ENCODE data around the gene NAT10. TPM values are rescaled to one million over a fixed set of nuclear protein-coding genes. Genes with fewer than 3 reads are reported as not detected.

Gene NAT10
- total and polyA plus RNA-seq, 7 experiments from 2014 or later: 33.8 to 104 (median 69.3) TPM

DNA sequence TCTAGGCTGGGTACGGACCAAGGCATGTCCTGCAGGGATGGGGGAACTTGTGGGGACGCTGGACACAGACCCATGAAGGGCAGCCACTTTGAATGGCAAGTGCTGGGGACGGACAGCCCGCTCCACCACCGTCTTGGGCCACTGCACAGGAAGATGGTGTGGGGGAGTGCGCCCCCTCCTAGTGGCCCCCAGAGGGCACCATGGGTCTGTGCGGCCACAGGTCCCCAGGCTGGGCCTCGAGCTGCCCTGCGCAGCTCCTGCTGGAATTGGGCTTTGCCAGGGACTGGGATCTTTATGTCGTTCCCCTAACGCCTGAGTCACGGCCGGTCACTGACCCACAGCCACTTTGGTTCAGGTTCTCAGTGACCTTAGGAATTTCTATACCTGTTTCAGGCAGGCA is 44.4 kb downstream of the NAT10 start:
- no peak for ATAC-seq
- no peaks in the 10 kb centered on the region for H3K4me1 ChIP-seq (ENCODE audit: control insufficient read depth in 2 of 2, insufficient read depth in 2 of 2, low read length in 2 of 2)

DNA sequence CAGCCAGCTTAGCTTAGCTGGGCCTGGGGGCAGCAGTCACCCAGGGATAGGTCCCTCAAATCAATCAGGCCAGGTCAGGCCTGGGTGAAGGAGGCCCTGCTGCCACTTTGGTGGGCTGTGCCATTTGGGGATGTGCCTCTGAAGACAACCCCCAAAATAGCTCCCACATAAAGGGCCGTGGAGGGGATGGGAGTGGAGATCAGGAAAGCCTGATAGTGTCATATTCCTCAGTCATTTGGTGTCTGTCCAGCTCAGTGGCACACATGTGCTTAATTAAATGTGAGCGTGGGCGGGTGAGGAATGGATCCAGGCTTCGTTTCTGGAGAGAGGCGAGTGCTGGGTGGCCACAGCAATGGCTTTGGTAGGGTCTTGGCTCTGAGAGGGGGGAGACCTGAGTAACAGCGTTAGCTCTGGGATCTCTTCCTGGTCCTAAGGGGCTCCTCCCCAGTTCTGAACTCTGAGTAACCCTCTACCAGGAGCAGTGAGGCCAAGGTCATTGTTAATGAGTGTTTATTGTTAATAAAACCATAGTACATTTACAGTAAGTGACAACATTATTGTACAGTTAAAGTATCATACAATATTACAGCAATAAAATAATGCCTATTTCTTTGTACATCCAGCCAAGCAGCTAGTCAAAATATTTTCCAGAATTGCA is 45.2 kb downstream of the NAT10 start:
- no peak for ATAC-seq
- peaks cover 0 to 9% (median 6%) of the 10 kb centered on the region in 7 donors for H3K4me1 Mint-ChIP-seq
- H3K4me3 ChIP-seq (ENCODE audit: low read length): no peak overlapping the region
- CTCF ChIA-PET: interaction anchor here (0.8 to 1.6 kb wide), 3 partner anchors 154 to 208 kb away, joined by 3 to 4 read pairs (median 3); no protein-coding TSS in a partner anchor
- H3K4me1 ChIP-seq (ENCODE audit: control insufficient read depth in 2 of 2, insufficient read depth in 2 of 2, low read length in 2 of 2): no peaks in the 10 kb centered on the region
- POLR2A ChIA-PET: interaction anchor here (1.4 kb wide), 1 partner anchor 99 kb away, joined by 3 read pairs; the partner anchor contains the start of gene CAPRIN1
- no peak overlapping the region for H3K27ac ChIP-seq (ENCODE audit: low read depth, low read length)
- peaks cover 3 to 28% (median 9%) of the 10 kb centered on the region in 5 donors for H3K36me3 Mint-ChIP-seq
- no peaks in the 10 kb centered on the region for H3K27me3 ChIP-seq (ENCODE audit: control insufficient read depth in 2 of 2, insufficient read depth in 2 of 2, low read length in 2 of 2)
- no peak overlapping the region for H3K4me3 Mint-ChIP-seq
- no peaks in the 10 kb centered on the region for H3K9me3 ChIP-seq (ENCODE audit: control insufficient read depth in 2 of 3, low read length in 3 of 3)
- no peaks in the 10 kb centered on the region for H3K9me3 Mint-ChIP-seq
- peak overlapping the region in 2 of 9 donors; percentile 10 to 21 for H3K27ac Mint-ChIP-seq
- intact Hi-C loops (cut with micrococcal nuclease): no loop called here
- no peaks in the 10 kb centered on the region for H3K27me3 Mint-ChIP-seq
- no peak for DNase-seq
- H3K36me3 ChIP-seq (ENCODE audit: control insufficient read depth in 2 of 3, insufficient read depth in 3 of 3, low read length in 3 of 3): peaks cover 0 to 66% (median 6%) of the 10 kb centered on the region in 3 experiments

More for the DNA sequence above, 44.4 kb downstream of the NAT10 start:
- H3K27ac ChIP-seq (ENCODE audit: low read depth, low read length): no peak overlapping the region
- POLR2A ChIA-PET: interaction anchor here (1.4 kb wide), 1 partner anchor 99 kb away, joined by 3 read pairs; the partner anchor contains the start of gene CAPRIN1
- no peak overlapping the region for H3K4me3 Mint-ChIP-seq
- intact Hi-C loops (cut with micrococcal nuclease): loop anchor here in 1 of 2 donors (1.0 kb wide), 1 partner anchor 210 kb away; no protein-coding TSS in a partner anchor
- no peak overlapping the region for H3K4me3 ChIP-seq (ENCODE audit: low read length)
- no peaks in the 10 kb centered on the region for H3K9me3 Mint-ChIP-seq
- H3K36me3 Mint-ChIP-seq: peaks cover 3 to 37% (median 10%) of the 10 kb centered on the region in 5 donors
- H3K27me3 ChIP-seq (ENCODE audit: control insufficient read depth in 2 of 2, insufficient read depth in 2 of 2, low read length in 2 of 2): no peaks in the 10 kb centered on the region
- H3K9me3 ChIP-seq (ENCODE audit: control insufficient read depth in 2 of 3, low read length in 3 of 3): no peaks in the 10 kb centered on the region
- peaks cover 6 to 74% (median 12%) of the 10 kb centered on the region in 3 experiments for H3K36me3 ChIP-seq (ENCODE audit: control insufficient read depth in 2 of 3, insufficient read depth in 3 of 3, low read length in 3 of 3)
- CTCF ChIA-PET: interaction anchor here (0.6 to 0.8 kb wide), 2 partner anchors 25 to 138 kb away, joined by 3 to 4 read pairs; no protein-coding TSS in a partner anchor
- H3K4me1 Mint-ChIP-seq: peaks cover 0 to 9% (median 6%) of the 10 kb centered on the region in 7 donors
- no peaks in the 10 kb centered on the region for H3K27me3 Mint-ChIP-seq
- no peak for DNase-seq
- no peak overlapping the region for H3K27ac Mint-ChIP-seq

DNA sequence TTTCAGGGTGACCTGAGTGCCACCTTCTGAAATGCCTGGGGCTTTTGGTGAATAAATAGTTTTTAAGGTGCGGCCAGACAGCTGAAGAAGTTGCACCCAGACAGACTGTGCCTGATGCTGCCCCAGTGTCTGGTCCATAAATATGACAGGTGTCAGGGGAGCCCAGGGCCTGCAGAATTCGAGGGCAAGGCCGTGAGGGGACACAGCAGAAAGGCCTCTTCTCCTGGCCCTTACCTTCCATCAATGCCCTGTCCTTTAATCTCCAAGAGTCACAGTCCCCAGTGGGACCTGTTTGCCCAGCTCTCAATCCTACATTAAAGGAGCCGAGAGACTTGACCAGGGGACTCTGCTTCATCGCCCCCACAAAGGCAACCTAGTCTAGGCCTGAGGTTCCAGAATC is 45.7 kb downstream of the NAT10 start:
- POLR2A ChIA-PET: interaction anchor here (1.4 kb wide), 1 partner anchor 100 kb away, joined by 3 read pairs; the partner anchor contains the start of gene CAPRIN1
- Mint-ChIP-seq H3K27ac (peak overlapping the region in 1 of 9 donors; percentile 16), H3K4me3 (no peak overlapping the region), H3K4me1 (peaks cover 0 to 9% (median 6%) of the 10 kb centered on the region in 7 donors), H3K36me3 (peaks cover under 1 to 23% (median 4%) of the 10 kb centered on the region in 5 donors), H3K27me3 (no peaks in the 10 kb centered on the region), H3K9me3 (no peaks in the 10 kb centered on the region)
- no peak overlapping the region for H3K4me3 ChIP-seq (ENCODE audit: low read length)
- H3K9me3 ChIP-seq (ENCODE audit: control insufficient read depth in 2 of 3, low read length in 3 of 3): no peaks in the 10 kb centered on the region
- DNase-seq: no peak
- intact Hi-C loops (cut with micrococcal nuclease): no loop called here
- CTCF ChIA-PET: interaction anchor here (0.8 to 1.6 kb wide), 3 partner anchors 154 to 208 kb away, joined by 3 to 4 read pairs (median 3); no protein-coding TSS in a partner anchor
- H3K36me3 ChIP-seq (ENCODE audit: control insufficient read depth in 2 of 3, insufficient read depth in 3 of 3, low read length in 3 of 3): peaks cover 0 to 60% (median 2%) of the 10 kb centered on the region in 3 experiments
- no peaks in the 10 kb centered on the region for H3K27me3 ChIP-seq (ENCODE audit: control insufficient read depth in 2 of 2, insufficient read depth in 2 of 2, low read length in 2 of 2)
- H3K4me1 ChIP-seq (ENCODE audit: control insufficient read depth in 2 of 2, insufficient read depth in 2 of 2, low read length in 2 of 2): no peaks in the 10 kb centered on the region
- no peak for ATAC-seq
- no peak overlapping the region for H3K27ac ChIP-seq (ENCODE audit: low read depth, low read length)

- CTCF ChIA-PET: interaction anchor here (1.3 to 1.6 kb wide), 2 partner anchors 155 to 205 kb away, joined by 3 to 4 read pairs; no protein-coding TSS in a partner anchor
- Histone ChIP-seq H3K36me3 (ENCODE audit: control insufficient read depth in 2 of 3, insufficient read depth in 3 of 3, low read length in 3 of 3) (peaks cover 0 to 50% (median 0%) of the 10 kb centered on the region in 3 experiments), H3K27ac (ENCODE audit: low read depth, low read length) (no peak overlapping the region), H3K4me3 (ENCODE audit: low read length) (no peak overlapping the region), H3K4me1 (ENCODE audit: control insufficient read depth in 2 of 2, insufficient read depth in 2 of 2, low read length in 2 of 2) (no peaks in the 10 kb centered on the region), H3K9me3 (ENCODE audit: control insufficient read depth in 2 of 3, low read length in 3 of 3) (no peaks in the 10 kb centered on the region), H3K27me3 (ENCODE audit: control insufficient read depth in 2 of 2, insufficient read depth in 2 of 2, low read length in 2 of 2) (no peaks in the 10 kb centered on the region)
- intact Hi-C loops (cut with micrococcal nuclease): no loop called here
- DNase-seq: no peak
- no peak for ATAC-seq
- Mint-ChIP-seq H3K9me3 (no peaks in the 10 kb centered on the region), H3K36me3 (peaks cover 0 to 14% (median 0%) of the 10 kb centered on the region in 5 donors), H3K4me1 (peaks cover 0 to 9% (median 6%) of the 10 kb centered on the region in 7 donors), H3K4me3 (no peak overlapping the region), H3K27me3 (no peaks in the 10 kb centered on the region), H3K27ac (peak overlapping the region in 4 of 9 donors; percentile 15 to 65 (median 57))
- POLR2A ChIA-PET: no interaction called here
These were observed 46.8 kb downstream of the NAT10 start for GRCh38 chr11:34151916-34152845.

GRCh38 chr11:34154059-34154875 is 48.8 kb downstream of the NAT10 start:
- CTCF ChIA-PET: interaction anchor here (0.7 kb wide), 1 partner anchor 19 kb away, joined by 3 read pairs; no protein-coding TSS in a partner anchor
- ATAC-seq (peak; percentile 60), DNase-seq (no peak)
- H3K27me3 Mint-ChIP-seq: no peaks in the 10 kb centered on the region
- H3K4me3 ChIP-seq (ENCODE audit: low read length): no peak overlapping the region
- no peaks in the 10 kb centered on the region for H3K9me3 ChIP-seq (ENCODE audit: control insufficient read depth in 2 of 3, low read length in 3 of 3)
- POLR2A ChIA-PET: interaction anchor here (0.9 kb wide), 1 partner anchor 12 kb away, joined by 3 read pairs; no protein-coding TSS in a partner anchor
- H3K4me3 Mint-ChIP-seq: no peak overlapping the region
- no peak overlapping the region for H3K27ac ChIP-seq (ENCODE audit: low read depth, low read length)
- peak overlapping the region in 2 of 9 donors; percentile 45 to 48 for H3K27ac Mint-ChIP-seq
- H3K27me3 ChIP-seq (ENCODE audit: control insufficient read depth in 2 of 2, insufficient read depth in 2 of 2, low read length in 2 of 2): no peaks in the 10 kb centered on the region
- H3K36me3 Mint-ChIP-seq: peaks cover 0 to 4% (median 0%) of the 10 kb centered on the region in 5 donors
- no peaks in the 10 kb centered on the region for H3K4me1 ChIP-seq (ENCODE audit: control insufficient read depth in 2 of 2, insufficient read depth in 2 of 2, low read length in 2 of 2)
- H3K4me1 Mint-ChIP-seq: peaks cover 4 to 11% (median 6%) of the 10 kb centered on the region in 7 donors
- intact Hi-C loops (cut with micrococcal nuclease): no loop called here
- peaks cover 0 to 30% (median 0%) of the 10 kb centered on the region in 3 experiments for H3K36me3 ChIP-seq (ENCODE audit: control insufficient read depth in 2 of 3, insufficient read depth in 3 of 3, low read length in 3 of 3)
- no peaks in the 10 kb centered on the region for H3K9me3 Mint-ChIP-seq
